Breast epithelium (tissue), 4 donors: Measurements from ENCODE around the gene UGT1A10. TPM values are rescaled to one million over a fixed set of nuclear protein-coding genes. Genes with fewer than 3 reads are reported as not detected.

Experiments used
- DNase-seq, 2 donors: peaks; one replicate each; pipeline ENCODE4 v3.0.0-alpha.2; 2019; ENCODE audit warnings: low spot score in 2 of 2
- H3K27ac ChIP-seq, 2 donors: fragments of 200-600 bp; sonication (generic) in 1 of 2; one replicate each; pipeline ENCODE4 v1.5.1; 2016 to 2019; ENCODE audit warnings: mild to moderate bottlenecking in 1 of 2
- H3K27me3 ChIP-seq, 2 donors: fragments of 200-600 bp; sonication (generic) in 1 of 2; one replicate each; pipeline versions ENCODE4 v1.5.1 to v1.6.0; 2017 to 2019; ENCODE audit warnings: control low read depth in 1 of 2, mild to moderate bottlenecking in 1 of 2
- H3K36me3 ChIP-seq: fragments of 200-600 bp; one replicate; pipeline ENCODE4 v1.5.1; 2019
- H3K4me1 ChIP-seq, 2 donors: fragments of 200-600 bp; sonication (generic); one replicate each; pipeline ENCODE4 v1.5.1; 2016 to 2019; ENCODE audit warnings: control low read depth in 1 of 2
- H3K4me3 ChIP-seq, 3 donors: fragments of 200-600 bp; sonication (generic); 1 replicate in 2 of 3; 2 replicates in 1 of 3; pipeline ENCODE4 v1.5.1; 2016 to 2019; ENCODE audit warnings: mild to moderate bottlenecking in 3 of 3, moderate library complexity in 2 of 3
- H3K9me3 ChIP-seq, 2 donors: fragments of 200-600 bp; sonication (generic) in 1 of 2; one replicate each; pipeline ENCODE4 v1.5.1; 2016 to 2019; ENCODE audit warnings: control low read depth in 1 of 2
- POLR2A ChIP-seq: fragments of 450-650 bp; IDR thresholded peaks from one replicate; pipeline ENCODE4 v1.6.1; 2016; ENCODE audit warnings: antibody characterized with exemption, mild to moderate bottlenecking, moderate library complexity
- POLR2AphosphoS5 ChIP-seq, 3 donors: sonication (generic); formaldehyde crosslinking; IDR thresholded peaks; one replicate each; pipeline ENCODE4 v1.6.1; 2017; ENCODE audit warnings: antibody characterized with exemption in 3 of 3
- intact Hi-C: fragments of 100-400 bp; cut with DNase I; formaldehyde crosslinking; loops from one replicate; pipeline ENCODE4 v1.15.1; 2023; ENCODE audit warnings: low total_unique reads
- total RNA-seq, 3 donors: library from RNA; depleted of rRNA; stranded (reverse); fragments of >200 nt; gene quantifications; one replicate each; pipeline ENCODE4 v1.1.0, GENCODE V29; 2016
- TF ChIP-seq, protein P1 (sequence below), 3 donors: fragments of 450-650 bp; IDR thresholded peaks; one replicate each; pipeline ENCODE4 v1.5.1; 2016 to 2017; ENCODE audit warnings: antibody characterized with exemption in 3 of 3, mild to moderate bottlenecking in 3 of 3, moderate library complexity in 3 of 3

The UGT1A10 gene
- total RNA-seq, 3 donors from 2014 or later, result not detected

GRCh38 chr2:233671290-233672161 is 35.3 kb downstream of the UGT1A10 start, which contains the start of gene UGT1A9:
Gene UGT1A9 (plus strand): TSS chr2:233671898. CDS start chr2:233671935, 37 bp downstream.
- H3K9me3 ChIP-seq, result no peaks in the 10 kb centered on the region
- no peak for TF ChIP-seq POLR2A
- no peak for TF ChIP-seq POLR2AphosphoS5 (IDR thresholded peaks at IDR 0.05)
- no peak for DNase-seq
- H3K36me3 ChIP-seq, result no peaks in the 10 kb centered on the region
- H3K4me3 ChIP-seq, result no peak within 1 kb of the TSS
- no peak within 1 kb of the TSS for H3K27ac ChIP-seq
- no peaks in the 10 kb centered on the region for H3K27me3 ChIP-seq
- no peaks in the 10 kb centered on the region for H3K4me1 ChIP-seq
- intact Hi-C loops, result no loop called here

DNA sequence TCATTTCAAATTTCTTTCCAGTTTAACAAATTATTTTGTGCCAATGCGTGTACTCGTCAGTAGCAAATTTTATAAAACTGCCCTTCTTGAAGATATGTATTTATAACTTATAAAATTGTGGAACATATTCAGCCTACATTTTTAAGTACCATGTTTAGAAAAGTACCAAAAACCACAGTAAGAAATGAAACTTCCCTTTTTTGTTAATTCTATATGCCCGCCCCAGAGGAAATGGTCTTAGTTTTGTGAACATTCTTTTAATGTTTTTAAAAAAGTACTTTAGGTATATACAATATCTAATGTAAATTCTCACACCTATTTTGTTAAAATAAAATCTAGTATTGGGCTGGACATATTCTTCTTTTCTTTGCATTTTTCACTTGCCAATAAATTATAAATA is 36.6 kb downstream of the UGT1A10 start:
- Histone ChIP-seq H3K9me3 (no peaks in the 10 kb centered on the region), H3K36me3 (no peaks in the 10 kb centered on the region), H3K4me1 (no peaks in the 10 kb centered on the region), H3K4me3 (no peak overlapping the region), H3K27ac (no peak overlapping the region), H3K27me3 (no peaks in the 10 kb centered on the region)
- no peak for DNase-seq
- TF ChIP-seq, protein P1, sequence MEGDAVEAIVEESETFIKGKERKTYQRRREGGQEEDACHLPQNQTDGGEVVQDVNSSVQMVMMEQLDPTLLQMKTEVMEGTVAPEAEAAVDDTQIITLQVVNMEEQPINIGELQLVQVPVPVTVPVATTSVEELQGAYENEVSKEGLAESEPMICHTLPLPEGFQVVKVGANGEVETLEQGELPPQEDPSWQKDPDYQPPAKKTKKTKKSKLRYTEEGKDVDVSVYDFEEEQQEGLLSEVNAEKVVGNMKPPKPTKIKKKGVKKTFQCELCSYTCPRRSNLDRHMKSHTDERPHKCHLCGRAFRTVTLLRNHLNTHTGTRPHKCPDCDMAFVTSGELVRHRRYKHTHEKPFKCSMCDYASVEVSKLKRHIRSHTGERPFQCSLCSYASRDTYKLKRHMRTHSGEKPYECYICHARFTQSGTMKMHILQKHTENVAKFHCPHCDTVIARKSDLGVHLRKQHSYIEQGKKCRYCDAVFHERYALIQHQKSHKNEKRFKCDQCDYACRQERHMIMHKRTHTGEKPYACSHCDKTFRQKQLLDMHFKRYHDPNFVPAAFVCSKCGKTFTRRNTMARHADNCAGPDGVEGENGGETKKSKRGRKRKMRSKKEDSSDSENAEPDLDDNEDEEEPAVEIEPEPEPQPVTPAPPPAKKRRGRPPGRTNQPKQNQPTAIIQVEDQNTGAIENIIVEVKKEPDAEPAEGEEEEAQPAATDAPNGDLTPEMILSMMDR (IDR thresholded peaks at IDR 0.05), result no peak
- TF ChIP-seq POLR2A (no peak), POLR2AphosphoS5 (IDR thresholded peaks at IDR 0.05) (no peak)
- intact Hi-C loops, result no loop called here

DNA sequence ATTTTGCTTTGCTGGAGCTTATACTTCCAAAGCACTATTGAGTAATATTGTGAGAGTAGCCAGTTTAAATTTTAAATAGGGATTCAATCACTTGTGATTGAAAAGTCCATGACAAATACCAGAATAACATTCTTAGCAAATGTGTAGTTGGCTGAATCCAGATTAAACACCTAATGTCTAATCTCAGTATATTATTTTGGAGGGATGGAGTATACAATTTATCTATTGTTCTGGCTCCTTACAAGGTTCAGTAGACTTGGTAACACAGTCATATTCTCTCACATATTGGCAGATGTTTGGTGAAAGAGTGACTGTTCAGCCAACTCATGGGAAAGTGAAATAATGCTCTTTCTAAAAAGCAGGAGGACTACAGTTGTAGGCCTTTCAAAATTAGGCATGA is 37.6 kb downstream of the UGT1A10 start:
- TF ChIP-seq, protein P1 (IDR thresholded peaks at IDR 0.05), result no peak
- TF ChIP-seq POLR2AphosphoS5 (IDR thresholded peaks at IDR 0.05), result no peak
- TF ChIP-seq POLR2A, result no peak
- no peaks in the 10 kb centered on the region for H3K9me3 ChIP-seq
- no peaks in the 10 kb centered on the region for H3K36me3 ChIP-seq
- DNase-seq, result no peak
- intact Hi-C loops, result no loop called here
- H3K4me1 ChIP-seq, result no peaks in the 10 kb centered on the region
- H3K4me3 ChIP-seq, result no peak overlapping the region
- H3K27ac ChIP-seq, result no peak overlapping the region
- H3K27me3 ChIP-seq, result no peaks in the 10 kb centered on the region

- no peak for DNase-seq
- Histone ChIP-seq H3K27me3 (no peaks in the 10 kb centered on the region), H3K4me1 (no peaks in the 10 kb centered on the region), H3K27ac (no peak overlapping the region), H3K4me3 (no peak overlapping the region), H3K36me3 (no peaks in the 10 kb centered on the region), H3K9me3 (no peaks in the 10 kb centered on the region)
- intact Hi-C loops, result no loop called here
- no peak for TF ChIP-seq POLR2AphosphoS5 (IDR thresholded peaks at IDR 0.05)
- TF ChIP-seq POLR2A, result no peak
- TF ChIP-seq, protein P1 (IDR thresholded peaks at IDR 0.05), result no peak
Observed at GRCh38 chr2:233674314-233674713, 38.1 kb downstream of the UGT1A10 start.

GRCh38 chr2:233674995-233675394 is 38.7 kb downstream of the UGT1A10 start:
- Histone ChIP-seq H3K27me3 (no peaks in the 10 kb centered on the region), H3K36me3 (no peaks in the 10 kb centered on the region), H3K4me3 (no peak overlapping the region), H3K27ac (no peak overlapping the region), H3K4me1 (no peaks in the 10 kb centered on the region), H3K9me3 (no peaks in the 10 kb centered on the region)
- TF ChIP-seq POLR2AphosphoS5 (IDR thresholded peaks at IDR 0.05), result no peak
- no peak for TF ChIP-seq POLR2A
- TF ChIP-seq, protein P1 (IDR thresholded peaks at IDR 0.05), result no peak
- DNase-seq, result no peak
- intact Hi-C loops, result no loop called here
